Activated naive CD4-positive, alpha-beta T cell treated with anti-CD3 and anti-CD28 coated beads, Interleukin-2, amount 50 U/mL, for 24 hours (primary cell): ENCODE results near the gene SH3BP4.

Source experiments
- H3K27ac Mint-ChIP-seq: one replicate; pipeline ENCODE4 v1.8.0; 2021; ENCODE audit warnings: mild to moderate bottlenecking, mixed read lengths
- H3K27me3 Mint-ChIP-seq: one replicate; pipeline ENCODE4 v1.8.0; 2021; ENCODE audit warnings: mixed read lengths
- H3K36me3 Mint-ChIP-seq: one replicate; pipeline ENCODE4 v1.8.0; 2021; ENCODE audit warnings: mixed read lengths
- H3K4me1 Mint-ChIP-seq: one replicate; pipeline ENCODE4 v1.8.0; 2021; ENCODE audit warnings: mixed read lengths
- H3K4me3 Mint-ChIP-seq: one replicate; pipeline ENCODE4 v1.8.0; 2021; ENCODE audit warnings: mild to moderate bottlenecking, mixed read lengths
- H3K9me3 Mint-ChIP-seq: one replicate; pipeline ENCODE4 v1.8.0; 2021; ENCODE audit warnings: mixed read lengths

The SH3BP4 gene

DNA sequence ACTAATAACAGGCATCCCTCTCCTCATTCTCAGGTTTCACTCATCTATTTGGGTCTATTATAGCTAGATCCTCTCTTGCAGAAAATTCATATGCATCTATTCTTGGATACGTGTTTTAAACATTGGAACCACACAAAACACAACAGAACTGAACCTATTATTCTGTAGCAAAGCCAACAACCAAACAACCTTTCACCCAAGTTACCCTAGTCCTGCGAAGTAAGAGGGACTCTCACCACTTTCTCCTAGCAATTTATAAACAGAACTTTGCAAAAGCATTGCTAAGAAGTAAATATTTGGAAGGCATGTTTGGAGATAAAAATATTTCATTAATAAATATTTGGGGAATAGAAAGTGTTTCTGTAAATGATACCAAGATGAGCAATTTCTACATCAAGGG, 20.4 kb upstream of the SH3BP4 start:
- Mint-ChIP-seq H3K27ac (no peak overlapping the region), H3K27me3 (peaks cover 4% of the 10 kb centered on the region), H3K4me1 (no peaks in the 10 kb centered on the region), H3K9me3 (no peaks in the 10 kb centered on the region), H3K4me3 (no peak overlapping the region), H3K36me3 (no peaks in the 10 kb centered on the region)

DNA sequence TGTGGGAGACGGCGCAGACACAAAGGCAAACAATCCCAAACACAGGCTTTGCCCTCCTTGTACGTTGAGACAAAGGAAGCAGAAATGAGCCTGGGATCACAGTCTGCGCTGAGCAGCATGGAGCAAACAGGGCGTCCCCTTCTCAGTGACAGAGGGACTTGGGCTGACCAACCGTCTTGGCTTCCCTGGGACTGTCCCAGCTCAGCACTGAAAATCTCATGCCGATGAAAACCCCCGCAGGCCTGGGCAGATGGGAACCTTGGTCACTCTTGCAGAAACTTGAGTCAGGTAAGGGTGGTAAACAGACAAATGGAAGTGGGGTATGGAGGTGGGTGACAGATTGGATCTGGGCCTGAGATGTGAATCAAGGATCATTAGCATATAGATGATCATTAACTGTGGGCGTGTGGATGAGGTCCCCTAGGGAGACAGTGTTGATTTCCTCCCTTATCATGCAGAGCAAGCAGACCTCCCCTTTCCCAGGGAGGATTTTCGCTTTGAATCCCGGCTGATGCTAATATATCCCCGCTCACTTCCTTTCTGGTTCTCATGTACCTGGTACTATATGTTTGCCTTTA, 19.1 kb upstream of the SH3BP4 start:
- no peak overlapping the region for H3K4me3 Mint-ChIP-seq
- no peaks in the 10 kb centered on the region for H3K9me3 Mint-ChIP-seq
- H3K36me3 Mint-ChIP-seq = no peaks in the 10 kb centered on the region

DNA sequence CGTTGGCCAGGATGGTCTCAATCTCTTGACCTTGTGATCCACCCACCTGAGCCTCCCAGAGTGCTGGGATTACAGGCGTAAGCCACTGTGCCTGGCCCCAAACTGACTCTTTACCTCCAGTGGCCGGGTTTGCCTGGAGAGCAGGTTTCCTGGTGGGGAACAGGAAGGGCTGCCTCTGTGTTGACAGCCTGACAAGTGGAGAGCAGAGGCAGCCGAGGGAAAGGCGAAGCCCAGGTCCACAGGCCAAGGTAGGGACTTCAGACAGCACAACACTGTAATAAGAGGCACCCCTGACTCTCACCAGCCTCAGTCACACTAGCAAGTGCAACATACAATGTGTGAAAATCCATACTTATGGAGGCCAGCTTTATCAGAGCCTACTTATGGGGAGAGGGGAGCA, 16.5 kb upstream of the SH3BP4 start:
- Mint-ChIP-seq H3K9me3 (no peaks in the 10 kb centered on the region), H3K4me3 (no peak overlapping the region), H3K27ac (no peak overlapping the region), H3K27me3 (peaks cover 12% of the 10 kb centered on the region), H3K4me1 (no peaks in the 10 kb centered on the region), H3K36me3 (no peaks in the 10 kb centered on the region)

More for the DNA sequence above, 19.1 kb upstream of the SH3BP4 start:
- no peak overlapping the region for H3K27ac Mint-ChIP-seq
- H3K27me3 Mint-ChIP-seq = peaks cover 4% of the 10 kb centered on the region
- H3K4me1 Mint-ChIP-seq = no peaks in the 10 kb centered on the region

DNA sequence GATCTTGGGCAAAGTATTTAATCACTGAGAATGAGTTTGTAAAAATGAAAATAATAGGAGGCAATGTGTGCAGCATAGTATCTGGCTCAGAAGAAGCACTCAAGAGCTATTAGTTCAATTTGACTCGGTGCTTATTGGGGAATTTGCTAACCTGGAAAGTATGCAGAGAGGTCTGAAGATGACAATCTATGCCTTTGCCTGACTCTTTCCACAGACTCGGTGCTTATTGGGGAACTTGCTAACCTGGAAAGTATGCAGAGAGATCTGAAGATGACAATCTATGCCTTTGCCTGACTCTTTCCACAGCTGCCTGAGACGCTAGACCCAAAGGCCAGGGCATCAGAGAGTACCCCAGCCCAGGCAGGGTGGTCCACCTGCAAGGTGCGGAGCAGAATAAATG, 12.2 kb upstream of the SH3BP4 start:
- Mint-ChIP-seq H3K27me3 (peaks cover 12% of the 10 kb centered on the region), H3K9me3 (peaks cover 14% of the 10 kb centered on the region), H3K4me3 (no peak overlapping the region), H3K36me3 (no peaks in the 10 kb centered on the region), H3K27ac (no peak overlapping the region), H3K4me1 (no peaks in the 10 kb centered on the region)

DNA sequence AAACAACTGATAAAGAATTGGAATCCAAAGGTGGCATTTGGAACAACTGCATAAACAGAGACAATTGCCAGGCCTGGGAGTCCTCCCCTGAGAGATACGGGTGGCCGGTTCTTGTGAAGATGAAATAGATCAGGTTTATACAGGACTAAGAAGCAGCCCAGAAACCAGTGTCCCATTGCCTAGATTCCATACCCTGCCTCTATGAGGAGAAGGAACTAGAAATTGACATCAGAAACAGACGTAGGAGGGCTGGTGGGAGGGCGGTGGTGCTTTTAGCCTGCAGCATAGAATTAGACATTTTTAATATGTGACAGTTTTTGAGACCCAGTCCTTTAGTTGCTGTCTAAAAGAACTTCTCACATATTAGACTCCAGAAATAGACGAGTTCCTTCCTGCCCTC, 11.8 kb upstream of the SH3BP4 start:
- H3K9me3 Mint-ChIP-seq = peaks cover 14% of the 10 kb centered on the region
- peaks cover 13% of the 10 kb centered on the region for H3K27me3 Mint-ChIP-seq
- H3K27ac Mint-ChIP-seq = no peak overlapping the region
- no peak overlapping the region for H3K4me3 Mint-ChIP-seq
- H3K36me3 Mint-ChIP-seq = no peaks in the 10 kb centered on the region
- no peaks in the 10 kb centered on the region for H3K4me1 Mint-ChIP-seq

DNA sequence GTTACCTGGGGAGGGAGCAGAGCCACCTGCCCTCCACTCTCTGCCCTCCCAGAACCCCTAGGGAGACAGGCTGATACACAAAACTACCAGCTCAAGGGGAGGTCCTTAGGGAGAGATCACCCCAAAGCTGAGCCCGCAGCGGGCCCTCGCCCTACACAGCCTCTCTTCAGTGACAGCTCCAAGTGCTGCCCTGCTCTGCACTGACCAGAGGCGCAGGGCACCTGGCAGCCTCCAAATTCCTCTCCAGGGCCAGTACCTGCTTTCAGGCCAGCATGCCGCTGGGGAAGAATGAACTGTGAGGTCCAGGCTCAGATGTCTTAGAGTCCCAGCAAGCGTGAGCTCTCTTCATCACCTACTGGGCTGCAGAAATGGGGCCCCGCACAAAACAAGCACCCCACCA, 11.3 kb upstream of the SH3BP4 start:
- no peaks in the 10 kb centered on the region for H3K4me1 Mint-ChIP-seq

DNA sequence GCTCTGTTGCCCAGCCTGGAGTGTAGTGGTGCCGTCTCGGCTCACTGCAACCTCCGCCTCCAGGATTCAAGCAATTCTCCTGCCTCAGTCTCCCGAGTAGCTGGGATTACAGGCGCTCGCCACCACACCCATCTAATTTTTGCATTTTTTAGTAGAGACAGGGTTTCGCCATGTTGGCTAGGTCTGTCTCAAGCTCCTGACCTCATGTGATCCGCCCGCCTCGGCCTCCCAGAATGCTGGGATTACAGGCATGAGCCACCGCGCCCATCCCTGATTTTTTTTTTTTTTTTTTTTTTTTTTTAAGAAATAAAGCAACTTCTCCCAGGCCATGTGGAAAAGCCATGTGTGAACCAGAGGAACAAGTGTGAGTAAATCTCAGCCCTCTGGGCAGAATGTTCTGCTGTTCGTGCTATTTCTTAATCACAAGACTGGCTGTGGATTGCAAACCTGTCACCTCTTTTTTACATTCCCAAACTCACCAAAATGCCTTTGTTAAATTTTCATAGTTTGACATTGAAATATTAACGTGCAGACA, 6.4 kb upstream of the SH3BP4 start:
- no peak overlapping the region for H3K27ac Mint-ChIP-seq
- no peak overlapping the region for H3K4me3 Mint-ChIP-seq
- peaks cover 1% of the 10 kb centered on the region for H3K36me3 Mint-ChIP-seq
- H3K4me1 Mint-ChIP-seq = peaks cover 2% of the 10 kb centered on the region
- peaks cover 14% of the 10 kb centered on the region for H3K9me3 Mint-ChIP-seq
- peaks cover 25% of the 10 kb centered on the region for H3K27me3 Mint-ChIP-seq

More for the DNA sequence above, 11.3 kb upstream of the SH3BP4 start:
- Mint-ChIP-seq H3K27me3 (peaks cover 14% of the 10 kb centered on the region), H3K27ac (no peak overlapping the region), H3K4me3 (no peak overlapping the region), H3K36me3 (no peaks in the 10 kb centered on the region), H3K9me3 (peaks cover 14% of the 10 kb centered on the region)

DNA sequence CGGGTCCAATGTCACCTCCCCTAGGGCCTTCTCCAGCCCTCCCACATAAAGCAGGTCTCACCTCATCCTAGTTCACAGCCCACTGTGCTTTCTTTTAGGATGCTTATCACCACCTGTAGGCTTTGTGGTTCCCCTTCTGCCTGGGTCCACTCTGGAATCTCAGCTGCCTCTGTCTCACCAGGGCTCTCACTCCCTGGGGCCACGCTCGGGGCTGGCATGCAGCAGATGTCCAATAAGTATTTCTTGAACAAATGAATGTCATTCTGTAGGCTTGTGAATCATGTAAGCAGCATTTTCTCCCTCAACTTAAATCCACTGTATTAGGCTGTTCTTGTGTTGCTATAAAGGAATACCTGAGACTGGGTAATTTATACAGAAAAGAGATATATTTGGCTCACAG, 4.3 kb upstream of the SH3BP4 start:
- Mint-ChIP-seq H3K27ac (no peak overlapping the region), H3K9me3 (peaks cover 14% of the 10 kb centered on the region), H3K36me3 (peaks cover 1% of the 10 kb centered on the region), H3K4me3 (no peak overlapping the region), H3K4me1 (peaks cover 12% of the 10 kb centered on the region), H3K27me3 (peaks cover 32% of the 10 kb centered on the region)

DNA sequence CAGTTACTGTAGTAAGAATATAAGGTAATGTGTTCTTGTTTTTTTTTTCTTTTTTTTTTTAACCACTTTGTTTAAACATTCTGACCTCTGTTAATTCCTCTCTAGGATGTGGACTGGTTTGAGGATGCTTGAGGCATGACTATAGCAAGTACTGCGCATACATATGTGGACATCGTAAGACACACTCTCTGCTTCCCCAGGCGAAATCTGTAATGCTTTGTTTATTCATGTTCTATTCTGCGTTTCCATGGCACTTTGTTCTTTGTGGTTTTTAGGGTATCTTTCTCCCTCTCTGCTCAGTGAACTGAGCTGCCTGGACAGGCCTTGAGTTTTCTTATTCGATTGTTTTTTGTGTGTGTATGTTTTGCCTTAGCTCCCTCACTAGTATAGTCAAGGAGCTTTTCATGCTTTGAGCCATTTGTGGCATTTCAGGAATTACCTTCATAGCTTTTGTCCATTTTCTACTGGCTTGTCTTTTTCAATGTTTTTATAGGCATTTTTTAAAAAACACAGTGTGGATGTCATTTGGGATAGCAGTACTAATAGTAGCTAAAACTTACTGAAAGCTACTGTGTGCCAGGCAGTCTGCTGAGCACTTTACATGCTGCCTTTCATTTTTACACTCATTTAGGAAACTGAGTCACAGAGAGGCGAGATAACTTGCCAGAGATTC, 1.9 kb upstream of the SH3BP4 start:
- peak overlapping the region; percentile 84 for H3K4me3 Mint-ChIP-seq
- H3K9me3 Mint-ChIP-seq = no peaks in the 10 kb centered on the region
- H3K36me3 Mint-ChIP-seq = peaks cover 1% of the 10 kb centered on the region
- H3K27ac Mint-ChIP-seq = no peak overlapping the region
- H3K27me3 Mint-ChIP-seq = peaks cover 47% of the 10 kb centered on the region
- peaks cover 12% of the 10 kb centered on the region for H3K4me1 Mint-ChIP-seq

DNA sequence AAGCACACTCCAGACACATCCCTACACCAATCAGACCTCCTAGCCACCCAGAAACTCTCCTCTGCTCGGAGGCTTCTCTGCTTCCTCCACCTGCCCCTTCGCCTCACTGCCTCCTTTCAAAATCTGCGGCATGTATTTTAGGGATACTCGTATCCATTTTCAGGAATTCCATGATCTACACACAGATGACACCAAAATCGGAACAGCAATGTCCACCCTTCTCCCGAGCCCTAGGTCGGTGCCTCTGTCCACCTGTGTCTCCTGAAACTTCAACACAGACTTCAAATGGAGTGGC, 1.4 kb upstream of the SH3BP4 start:
- H3K27me3 Mint-ChIP-seq = peaks cover 48% of the 10 kb centered on the region
- H3K9me3 Mint-ChIP-seq = no peaks in the 10 kb centered on the region
- H3K4me3 Mint-ChIP-seq = peak overlapping the region; percentile 84
- H3K36me3 Mint-ChIP-seq = peaks cover 1% of the 10 kb centered on the region
- H3K27ac Mint-ChIP-seq = no peak overlapping the region
- peaks cover 12% of the 10 kb centered on the region for H3K4me1 Mint-ChIP-seq

DNA sequence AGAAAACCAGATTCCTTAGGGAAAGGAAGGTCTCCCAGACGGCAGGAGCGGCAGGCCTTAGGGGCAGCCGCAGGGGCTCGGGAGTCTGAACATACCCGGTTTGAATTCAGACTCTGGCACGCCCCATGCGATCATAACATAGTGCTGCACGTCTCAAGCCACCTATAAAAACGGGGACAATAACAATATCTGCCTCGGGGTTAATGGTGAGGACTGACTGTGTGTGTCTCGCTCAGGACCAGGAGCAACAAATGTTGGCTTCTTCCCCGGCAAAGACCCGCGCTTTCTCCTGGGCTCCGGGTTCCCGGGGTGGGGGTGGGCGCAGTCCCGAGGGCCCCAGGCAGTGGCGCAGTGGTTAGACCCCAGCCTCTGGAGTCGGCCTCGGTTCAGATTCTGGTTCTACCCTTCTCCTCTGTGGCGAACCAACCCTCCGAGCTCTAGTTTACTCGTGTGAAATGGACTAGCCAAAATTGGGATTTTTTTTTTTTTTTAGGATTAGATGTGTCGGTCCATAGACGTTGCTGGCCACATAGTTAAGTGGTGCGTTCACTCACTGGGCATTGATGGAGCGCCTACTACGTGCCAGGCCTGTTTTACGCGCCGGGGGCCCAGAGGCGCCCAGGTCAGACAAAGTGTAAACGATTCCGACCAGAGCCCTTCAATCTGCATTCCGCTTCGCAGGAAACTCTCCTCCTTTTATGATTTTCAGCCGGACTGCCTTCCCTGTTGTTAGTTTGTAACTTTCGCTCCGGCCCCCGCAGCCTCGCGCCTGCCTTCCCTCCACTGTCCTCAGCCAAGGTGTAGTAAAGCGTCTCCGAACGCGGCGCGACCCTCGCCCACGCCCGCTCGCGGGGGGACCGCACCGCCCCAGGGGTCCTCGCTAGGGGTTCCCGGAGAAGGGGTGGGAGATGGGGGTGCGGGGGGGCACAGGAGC, 820 bp upstream of the SH3BP4 start:
- H3K9me3 Mint-ChIP-seq = no peaks in the 10 kb centered on the region

DNA sequence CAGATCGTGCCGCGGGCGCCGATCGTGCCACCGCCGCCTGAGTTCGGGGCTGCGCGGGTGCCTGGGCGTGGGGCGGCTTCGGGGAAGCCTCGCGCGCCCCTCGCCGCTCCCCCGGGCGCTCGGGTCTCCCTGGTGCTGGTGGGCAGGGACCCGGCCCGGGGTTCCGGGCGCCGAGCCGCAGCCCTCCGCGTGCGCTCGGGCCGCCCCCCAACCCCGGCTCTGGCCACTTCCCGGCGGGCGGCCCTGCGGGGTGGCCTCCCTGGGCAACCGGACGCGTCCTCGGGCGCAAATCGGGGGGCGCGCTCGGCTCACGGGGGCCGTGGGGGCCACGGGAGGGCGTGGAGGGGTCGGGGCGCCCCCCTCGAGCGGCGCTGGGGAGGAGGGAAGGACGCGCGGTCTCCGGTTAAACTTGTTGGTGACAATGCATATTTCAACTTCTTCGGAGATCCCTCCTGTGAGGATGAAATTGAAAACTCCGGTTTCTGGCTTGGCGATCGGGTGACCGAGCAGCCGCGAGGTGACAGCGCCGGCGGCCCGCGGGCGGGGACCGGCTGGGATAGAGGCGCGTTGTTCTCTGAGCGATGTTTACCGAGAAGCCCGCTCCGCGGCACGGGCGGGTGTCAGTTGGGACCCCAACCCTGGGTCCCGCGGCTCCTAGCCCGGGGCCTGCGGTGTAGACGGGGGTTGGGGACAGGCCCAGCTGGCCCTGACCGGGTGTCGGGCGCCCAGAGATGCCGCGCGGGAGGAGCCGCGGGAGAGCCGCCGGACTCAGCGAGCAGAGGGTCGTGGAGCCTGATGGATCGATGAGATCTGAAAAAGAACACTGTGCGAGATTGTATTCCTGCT, 676 bp downstream of the SH3BP4 start:
- peaks cover 49% of the 10 kb centered on the region for H3K27me3 Mint-ChIP-seq
- no peaks in the 10 kb centered on the region for H3K9me3 Mint-ChIP-seq
- H3K36me3 Mint-ChIP-seq = no peaks in the 10 kb centered on the region
- no peak overlapping the region for H3K27ac Mint-ChIP-seq
- H3K4me3 Mint-ChIP-seq = peak overlapping the region; percentile 65
- H3K4me1 Mint-ChIP-seq = peaks cover 12% of the 10 kb centered on the region

More for the DNA sequence above, 820 bp upstream of the SH3BP4 start:
- peaks cover 12% of the 10 kb centered on the region for H3K4me1 Mint-ChIP-seq
- peaks cover 1% of the 10 kb centered on the region for H3K36me3 Mint-ChIP-seq
- H3K27ac Mint-ChIP-seq = no peak overlapping the region
- H3K27me3 Mint-ChIP-seq = peaks cover 49% of the 10 kb centered on the region
- H3K4me3 Mint-ChIP-seq = peak overlapping the region; percentile 84

DNA sequence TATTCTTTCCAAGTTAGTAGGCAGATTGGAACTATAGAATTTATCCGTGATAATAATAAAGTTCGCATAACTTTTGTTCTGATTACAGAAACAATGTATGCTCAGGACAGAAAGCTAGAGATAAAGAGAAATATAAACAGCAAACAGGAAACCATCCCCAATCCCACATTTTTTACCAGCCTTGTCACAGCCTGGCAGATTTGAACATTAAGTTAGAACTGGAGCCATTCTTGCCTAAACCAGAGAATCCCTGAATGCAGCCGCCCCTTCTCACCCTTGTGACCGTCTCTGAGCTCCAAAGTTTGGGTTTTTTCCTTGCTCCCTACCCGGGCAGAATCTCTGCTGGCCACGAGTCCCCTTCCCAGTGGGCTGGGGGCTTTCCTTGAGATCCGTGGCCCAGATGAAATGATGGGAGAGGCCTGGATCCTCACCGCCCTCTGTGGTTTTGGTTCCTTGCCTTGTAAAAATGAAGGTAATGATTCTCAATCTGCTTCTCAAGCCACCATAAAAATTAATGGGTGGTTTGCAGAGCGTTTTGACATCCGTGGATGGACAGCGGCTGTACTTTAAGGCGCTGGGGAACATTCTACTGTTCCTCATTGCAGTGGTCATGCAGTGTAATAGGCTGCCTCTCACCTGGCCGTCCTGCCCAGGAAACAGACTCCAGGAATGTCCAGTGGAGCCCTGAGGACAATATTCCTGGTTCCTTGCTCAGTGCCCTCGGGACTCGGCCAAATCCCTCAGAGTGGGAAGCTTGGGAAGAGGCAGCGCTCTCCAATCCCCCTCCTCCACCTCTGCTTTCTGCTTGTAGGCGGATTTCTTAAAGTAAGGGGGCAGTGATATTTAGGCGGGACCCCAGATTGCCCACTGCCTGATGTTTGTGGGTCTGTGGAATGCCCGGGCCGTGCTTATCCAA, 1.6 kb downstream of the SH3BP4 start:
- peaks cover 49% of the 10 kb centered on the region for H3K27me3 Mint-ChIP-seq
- peak overlapping the region; percentile 72 for H3K4me3 Mint-ChIP-seq
- H3K9me3 Mint-ChIP-seq = no peaks in the 10 kb centered on the region
- H3K36me3 Mint-ChIP-seq = no peaks in the 10 kb centered on the region
- H3K4me1 Mint-ChIP-seq = peaks cover 12% of the 10 kb centered on the region
- H3K27ac Mint-ChIP-seq = no peak overlapping the region

DNA sequence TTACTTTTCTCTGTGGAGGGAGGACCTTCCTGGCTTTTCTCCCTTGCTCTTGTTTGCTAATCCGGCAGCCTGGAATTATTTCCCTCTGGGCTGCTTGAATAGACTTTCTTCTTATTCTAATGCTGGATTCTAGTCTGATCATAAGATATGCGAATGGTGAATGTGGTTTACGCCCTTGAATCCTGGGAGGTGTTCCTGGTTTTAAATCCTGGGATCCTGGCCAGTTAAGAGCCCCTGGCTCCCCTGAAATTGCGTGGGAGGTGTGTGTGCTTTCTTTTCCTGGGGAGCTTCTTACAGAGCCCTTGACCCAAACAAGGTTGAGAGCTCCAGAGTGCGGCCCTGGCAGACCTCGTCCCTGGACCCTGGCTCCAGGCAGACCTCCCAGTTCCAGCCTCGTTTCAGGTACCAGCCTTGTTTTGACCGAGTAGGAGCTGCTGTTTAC, 2.8 kb downstream of the SH3BP4 start:
- Mint-ChIP-seq H3K36me3 (no peaks in the 10 kb centered on the region), H3K27me3 (peaks cover 40% of the 10 kb centered on the region), H3K4me1 (peaks cover 12% of the 10 kb centered on the region), H3K9me3 (no peaks in the 10 kb centered on the region), H3K4me3 (no peak overlapping the region), H3K27ac (no peak overlapping the region)
